Measurements from ENCODE around the gene CDC42BPG.

GRCh38 chr11:64881476-64881875, 37.0 kb upstream of the CDC42BPG start:
- no peak for TF ChIP-seq EZH2phosphoT487 (IDR thresholded peaks at IDR 0.05; ENCODE audit: low read length)
- TF ChIP-seq CTCF (IDR thresholded peaks at IDR 0.05; ENCODE audit: low read length) = no peak
- no peak for TF ChIP-seq EZH2 (optimal IDR thresholded peaks at IDR 0.05; ENCODE audit: low read depth, low read length)
